OCI-LY3 (cell line): ENCODE measurements around the gene NOS1.

Source experiments
- H2AFZ ChIP-seq: fragments of 200-600, 300-600 bp; shearing (Covaris generic); 2 replicates; pipeline ENCODE4 v1.6.0; 2014; ENCODE audit warnings: antibody characterized with exemption, low read depth, low read length
- H3K27ac ChIP-seq: fragments of 200-600, 300-600 bp; sonication (generic); 2 replicates; pipeline ENCODE4 v1.5.1; 2014; ENCODE audit warnings: mild to moderate bottlenecking, low read length, moderate library complexity, mixed read lengths
- H3K27me3 ChIP-seq: fragments of 200-600, 300-600 bp; sonication (generic); 2 replicates; pipeline ENCODE4 v1.6.1; 2014; ENCODE audit warnings: low read depth, low read length, mixed read lengths
- H3K36me3 ChIP-seq: fragments of 200-600, 300-600 bp; sonication (generic); replicated peaks from 2 replicates; pipeline ENCODE3; 2014; ENCODE audit warnings: low read depth, low read length, mixed read lengths
- H3K4me1 ChIP-seq: fragments of 300-600, 200-600 bp; sonication (generic); 2 replicates; pipeline ENCODE4 v1.6.1; 2014; ENCODE audit warnings: low read length, mixed read lengths
- H3K4me2 ChIP-seq: fragments of 200-600, 300-600 bp; sonication (generic); 2 replicates; pipeline ENCODE4 v1.6.1; 2014; ENCODE audit warnings: low read length, mixed read lengths
- H3K4me3 ChIP-seq: fragments of 300-600, 200-600 bp; sonication (generic); 2 replicates; pipeline ENCODE4 v1.5.1; 2014; ENCODE audit warnings: antibody characterized with exemption, mild to moderate bottlenecking, low read length, moderate library complexity
- H3K79me2 ChIP-seq: fragments of 300-600, 200-600 bp; shearing (Covaris generic); 2 replicates; pipeline ENCODE4 v1.6.1; 2014; ENCODE audit warnings: mild to moderate bottlenecking, low read length, mixed read lengths
- H3K9ac ChIP-seq: fragments of 300-600, 200-600 bp; shearing (Covaris generic); 2 replicates; pipeline ENCODE4 v1.6.0; 2014; ENCODE audit warnings: mild to moderate bottlenecking, low read length, moderate library complexity
- H3K9me3 ChIP-seq: fragments of 200-600, 300-600 bp; shearing (Covaris generic); 2 replicates; pipeline ENCODE4 v1.6.1; 2014; ENCODE audit warnings: low read length, mixed read lengths; ENCODE audit not compliant: insufficient read depth
- H4K20me1 ChIP-seq: fragments of 200-600, 300-600 bp; sonication (generic); 2 replicates; pipeline ENCODE4 v1.6.1; 2016; ENCODE audit warnings: low read length, mixed read lengths; ENCODE audit not compliant: insufficient read depth
- CTCF ChIP-seq: fragments of 200-600, 300-600 bp; sonication (generic); IDR thresholded peaks from 2 replicates; pipeline ENCODE4 v1.5.1; 2014; ENCODE audit warnings: antibody characterized with exemption, low read length, low read depth
- EZH2phosphoT487 ChIP-seq: fragments of 200-600 bp; shearing (Covaris generic); IDR thresholded peaks from 2 replicates; pipeline ENCODE4 v1.6.1; 2018; ENCODE audit warnings: antibody characterized with exemption, mixed run types, low read depth

Gene NOS1

GRCh38 chr12:117212563-117213190 is 148.7 kb downstream of the NOS1 start:
- peak; percentile 91 for TF ChIP-seq CTCF
- TF ChIP-seq EZH2phosphoT487: no peak
- no peak overlapping the region for H2AFZ ChIP-seq
- no peaks in the 10 kb centered on the region for H3K36me3 ChIP-seq
- no peaks in the 10 kb centered on the region for H3K9me3 ChIP-seq
- no peak overlapping the region for H3K4me3 ChIP-seq
- peaks cover 15% of the 10 kb centered on the region for H3K27me3 ChIP-seq
- H3K4me2 ChIP-seq: no peak overlapping the region
- H3K4me1 ChIP-seq: no peaks in the 10 kb centered on the region
- no peak overlapping the region for H3K27ac ChIP-seq
- no peak overlapping the region for H3K9ac ChIP-seq
- no peaks in the 10 kb centered on the region for H3K79me2 ChIP-seq
- H4K20me1 ChIP-seq: no peaks in the 10 kb centered on the region

GRCh38 chr12:117210266-117210918 is 151.0 kb downstream of the NOS1 start:
- no peak overlapping the region for H3K27ac ChIP-seq
- no peaks in the 10 kb centered on the region for H3K36me3 ChIP-seq
- H4K20me1 ChIP-seq: no peaks in the 10 kb centered on the region
- no peak overlapping the region for H2AFZ ChIP-seq
- no peaks in the 10 kb centered on the region for H3K4me1 ChIP-seq
- no peak overlapping the region for H3K4me2 ChIP-seq
- H3K27me3 ChIP-seq: peaks cover 15% of the 10 kb centered on the region
- H3K9me3 ChIP-seq: no peaks in the 10 kb centered on the region
- no peak overlapping the region for H3K9ac ChIP-seq
- H3K4me3 ChIP-seq: no peak overlapping the region
- no peak for TF ChIP-seq CTCF
- no peak for TF ChIP-seq EZH2phosphoT487
- no peaks in the 10 kb centered on the region for H3K79me2 ChIP-seq

GRCh38 chr12:117209626-117210025 is 151.8 kb downstream of the NOS1 start:
- TF ChIP-seq CTCF (no peak), EZH2phosphoT487 (no peak)
- peaks cover 15% of the 10 kb centered on the region for H3K27me3 ChIP-seq

GRCh38 chr12:117208811-117209455 is 152.5 kb downstream of the NOS1 start:
- no peak overlapping the region for H3K4me3 ChIP-seq
- H3K27ac ChIP-seq: no peak overlapping the region
- no peak for TF ChIP-seq CTCF
- no peak for TF ChIP-seq EZH2phosphoT487
- H4K20me1 ChIP-seq: no peaks in the 10 kb centered on the region
- H3K4me2 ChIP-seq: no peak overlapping the region
- peaks cover 15% of the 10 kb centered on the region for H3K27me3 ChIP-seq
- H3K4me1 ChIP-seq: no peaks in the 10 kb centered on the region
- H3K9ac ChIP-seq: no peak overlapping the region
- H3K36me3 ChIP-seq: no peaks in the 10 kb centered on the region
- no peaks in the 10 kb centered on the region for H3K9me3 ChIP-seq
- no peak overlapping the region for H2AFZ ChIP-seq
- H3K79me2 ChIP-seq: no peaks in the 10 kb centered on the region

More at GRCh38 chr12:117209626-117210025, 151.8 kb downstream of the NOS1 start:
- H4K20me1 ChIP-seq: no peaks in the 10 kb centered on the region
- no peak overlapping the region for H3K4me3 ChIP-seq
- H3K4me1 ChIP-seq: no peaks in the 10 kb centered on the region
- H3K9ac ChIP-seq: no peak overlapping the region
- H3K9me3 ChIP-seq: no peaks in the 10 kb centered on the region
- H2AFZ ChIP-seq: no peak overlapping the region
- H3K79me2 ChIP-seq: no peaks in the 10 kb centered on the region
- H3K4me2 ChIP-seq: no peak overlapping the region
- H3K27ac ChIP-seq: no peak overlapping the region
- no peaks in the 10 kb centered on the region for H3K36me3 ChIP-seq
